BJ (cell line): ENCODE results near the gene KMT2A. TPM values are rescaled to one million over a fixed set of nuclear protein-coding genes. Genes with fewer than 3 reads are reported as not detected.
A peak's percentile ranks its signal among the peaks of the same experiment; 100 is the strongest.

Experiments used
- CTCF ChIA-PET: fragments of 350-600 bp; formaldehyde crosslinking; extraction: SDS; loops from one replicate; lab custom pipeline; 2021; ENCODE audit warnings: antibody characterized with exemption, inconsistent platforms; lab: Yijun Ruan, JAX
- POLR2A ChIA-PET: fragments of 300-600 bp; sonication (Branson Sonifier 250); formaldehyde crosslinking; extraction: SDS; loops from one replicate; lab custom pipeline; 2021; ENCODE audit warnings: antibody characterized with exemption; lab: Charles Lee
- DNase-seq: peaks from one replicate; pipeline ENCODE4 v3.0.0-alpha.2; 2011; ENCODE audit warnings: low read depth
- H3K27me3 ChIP-seq: 2 replicates; pipeline ENCODE4 v1.6.0; 2011; ENCODE audit warnings: low read length; ENCODE audit not compliant: control insufficient read depth, insufficient read depth
- H3K36me3 ChIP-seq: 2 replicates; pipeline ENCODE4 v1.5.1; 2011; ENCODE audit warnings: low read length; ENCODE audit not compliant: control insufficient read depth, insufficient read depth
- H3K4me3 ChIP-seq: 2 replicates; pipeline ENCODE4 v1.5.1; 2011; ENCODE audit warnings: low read depth, mild to moderate bottlenecking, control low read depth, low read length
- polyA plus RNA-seq: library from polyadenylated mRNA; depleted of rRNA; stranded (reverse); fragments of >200 nt; gene quantifications from 2 replicates; pipeline ENCODE4 v1.2.3, GENCODE V29; 2011
- TF ChIP-seq, protein P1 (sequence below): IDR thresholded peaks from 2 replicates; pipeline ENCODE4 v1.5.1; 2011; ENCODE audit warnings: low read depth, mild to moderate bottlenecking, control low read depth, inconsistent platforms, low read length, moderate library complexity; ENCODE audit not compliant: insufficient read depth

Gene KMT2A
- polyA plus RNA-seq, 1 experiment, result 21.9 TPM

DNA sequence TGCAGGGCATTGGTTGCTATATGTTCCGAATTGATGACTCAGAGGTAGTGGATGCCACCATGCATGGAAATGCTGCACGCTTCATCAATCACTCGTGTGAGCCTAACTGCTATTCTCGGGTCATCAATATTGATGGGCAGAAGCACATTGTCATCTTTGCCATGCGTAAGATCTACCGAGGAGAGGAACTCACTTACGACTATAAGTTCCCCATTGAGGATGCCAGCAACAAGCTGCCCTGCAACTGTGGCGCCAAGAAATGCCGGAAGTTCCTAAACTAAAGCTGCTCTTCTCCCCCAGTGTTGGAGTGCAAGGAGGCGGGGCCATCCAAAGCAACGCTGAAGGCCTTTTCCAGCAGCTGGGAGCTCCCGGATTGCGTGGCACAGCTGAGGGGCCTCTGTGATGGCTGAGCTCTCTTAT lies 85.6 kb downstream of the KMT2A start:
- POLR2A ChIA-PET, result no interaction called here
- Histone ChIP-seq H3K36me3 (peaks cover 22% of the 10 kb centered on the region), H3K27me3 (no peaks in the 10 kb centered on the region), H3K4me3 (no peak overlapping the region)
- CTCF ChIA-PET, result interaction anchor here (0.6 to 1.0 kb wide), 2 partner anchors 12 to 48 kb away, joined by 3 read pairs; no protein-coding TSS in a partner anchor
- no peak for DNase-seq
- TF ChIP-seq, protein P1, sequence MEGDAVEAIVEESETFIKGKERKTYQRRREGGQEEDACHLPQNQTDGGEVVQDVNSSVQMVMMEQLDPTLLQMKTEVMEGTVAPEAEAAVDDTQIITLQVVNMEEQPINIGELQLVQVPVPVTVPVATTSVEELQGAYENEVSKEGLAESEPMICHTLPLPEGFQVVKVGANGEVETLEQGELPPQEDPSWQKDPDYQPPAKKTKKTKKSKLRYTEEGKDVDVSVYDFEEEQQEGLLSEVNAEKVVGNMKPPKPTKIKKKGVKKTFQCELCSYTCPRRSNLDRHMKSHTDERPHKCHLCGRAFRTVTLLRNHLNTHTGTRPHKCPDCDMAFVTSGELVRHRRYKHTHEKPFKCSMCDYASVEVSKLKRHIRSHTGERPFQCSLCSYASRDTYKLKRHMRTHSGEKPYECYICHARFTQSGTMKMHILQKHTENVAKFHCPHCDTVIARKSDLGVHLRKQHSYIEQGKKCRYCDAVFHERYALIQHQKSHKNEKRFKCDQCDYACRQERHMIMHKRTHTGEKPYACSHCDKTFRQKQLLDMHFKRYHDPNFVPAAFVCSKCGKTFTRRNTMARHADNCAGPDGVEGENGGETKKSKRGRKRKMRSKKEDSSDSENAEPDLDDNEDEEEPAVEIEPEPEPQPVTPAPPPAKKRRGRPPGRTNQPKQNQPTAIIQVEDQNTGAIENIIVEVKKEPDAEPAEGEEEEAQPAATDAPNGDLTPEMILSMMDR, result no peak

DNA sequence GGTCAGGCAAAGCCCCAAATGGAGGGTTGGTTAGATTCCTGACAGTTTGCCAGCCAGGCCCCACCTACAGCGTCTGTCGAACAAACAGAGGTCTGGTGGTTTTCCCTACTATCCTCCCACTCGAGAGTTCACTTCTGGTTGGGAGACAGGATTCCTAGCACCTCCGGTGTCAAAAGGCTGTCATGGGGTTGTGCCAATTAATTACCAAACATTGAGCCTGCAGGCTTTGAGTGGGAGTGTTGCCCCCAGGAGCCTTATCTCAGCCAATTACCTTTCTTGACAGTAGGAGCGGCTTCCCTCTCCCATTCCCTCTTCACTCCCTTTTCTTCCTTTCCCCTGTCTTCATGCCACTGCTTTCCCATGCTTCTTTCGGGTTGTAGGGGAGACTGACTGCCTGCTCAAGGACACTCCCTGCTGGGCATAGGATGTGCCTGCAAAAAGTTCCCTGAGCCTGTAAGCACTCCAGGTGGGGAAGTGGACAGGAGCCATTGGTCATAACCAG lies 86.3 kb downstream of the KMT2A start:
- Histone ChIP-seq H3K27me3 (no peaks in the 10 kb centered on the region), H3K4me3 (no peak overlapping the region), H3K36me3 (peaks cover 22% of the 10 kb centered on the region)
- CTCF ChIA-PET, result interaction anchor here (0.6 to 1.0 kb wide), 4 partner anchors 47 to 137 kb away, joined by 3 to 4 read pairs (median 3); no protein-coding TSS in a partner anchor
- POLR2A ChIA-PET, result no interaction called here
- no peak for DNase-seq
- TF ChIP-seq, protein P1, result peak; percentile 60

DNA sequence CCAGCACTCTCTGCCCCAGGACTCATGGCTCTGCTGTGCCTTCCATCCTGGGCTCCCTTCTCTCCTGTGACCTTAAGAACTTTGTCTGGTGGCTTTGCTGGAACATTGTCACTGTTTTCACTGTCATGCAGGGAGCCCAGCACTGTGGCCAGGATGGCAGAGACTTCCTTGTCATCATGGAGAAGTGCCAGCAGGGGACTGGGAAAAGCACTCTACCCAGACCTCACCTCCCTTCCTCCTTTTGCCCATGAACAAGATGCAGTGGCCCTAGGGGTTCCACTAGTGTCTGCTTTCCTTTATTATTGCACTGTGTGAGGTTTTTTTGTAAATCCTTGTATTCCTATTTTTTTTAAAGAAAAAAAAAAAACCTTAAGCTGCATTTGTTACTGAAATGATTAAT lies 88.1 kb downstream of the KMT2A start:
- H3K36me3 ChIP-seq, result peaks cover 22% of the 10 kb centered on the region
- DNase-seq, result no peak
- ChIA-PET CTCF (interaction anchor here (0.8 kb wide), 1 partner anchor 19 kb away, joined by 3 read pairs; no protein-coding TSS in a partner anchor), POLR2A (no interaction called here)
- H3K27me3 ChIP-seq, result no peaks in the 10 kb centered on the region
- no peak overlapping the region for H3K4me3 ChIP-seq
- TF ChIP-seq, protein P1, result no peak

DNA sequence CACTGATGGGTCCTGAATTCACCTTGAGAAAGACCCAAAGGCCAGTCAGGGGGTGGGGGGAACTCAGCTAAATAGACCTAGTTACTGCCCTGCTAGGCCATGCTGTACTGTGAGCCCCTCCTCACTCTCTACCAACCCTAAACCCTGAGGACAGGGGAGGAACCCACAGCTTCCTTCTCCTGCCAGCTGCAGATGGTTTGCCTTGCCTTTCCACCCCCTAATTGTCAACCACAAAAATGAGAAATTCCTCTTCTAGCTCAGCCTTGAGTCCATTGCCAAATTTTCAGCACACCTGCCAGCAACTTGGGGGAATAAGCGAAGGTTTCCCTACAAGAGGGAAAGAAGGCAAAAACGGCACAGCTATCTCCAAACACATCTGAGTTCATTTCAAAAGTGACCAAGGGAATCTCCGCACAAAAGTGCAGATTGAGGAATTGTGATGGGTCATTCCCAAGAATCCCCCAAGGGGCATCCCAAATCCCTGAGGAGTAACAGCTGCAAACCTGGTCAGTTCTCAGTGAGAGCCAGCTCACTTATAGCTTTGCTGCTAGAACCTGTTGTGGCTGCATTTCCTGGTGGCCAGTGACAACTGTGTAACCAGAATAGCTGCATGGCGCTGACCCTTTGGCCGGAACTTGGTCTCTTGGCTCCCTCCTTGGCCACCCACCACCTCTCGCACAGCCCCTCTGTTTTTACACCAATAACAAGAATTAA lies 88.6 kb downstream of the KMT2A start:
- POLR2A ChIA-PET, result interaction anchor here (0.6 kb wide), 1 partner anchor 96 kb away, joined by 4 read pairs; no protein-coding TSS in a partner anchor
- TF ChIP-seq, protein P1, result no peak
- CTCF ChIA-PET, result no interaction called here
- no peak overlapping the region for H3K4me3 ChIP-seq
- H3K36me3 ChIP-seq, result peaks cover 16% of the 10 kb centered on the region
- no peaks in the 10 kb centered on the region for H3K27me3 ChIP-seq
- no peak for DNase-seq

DNA sequence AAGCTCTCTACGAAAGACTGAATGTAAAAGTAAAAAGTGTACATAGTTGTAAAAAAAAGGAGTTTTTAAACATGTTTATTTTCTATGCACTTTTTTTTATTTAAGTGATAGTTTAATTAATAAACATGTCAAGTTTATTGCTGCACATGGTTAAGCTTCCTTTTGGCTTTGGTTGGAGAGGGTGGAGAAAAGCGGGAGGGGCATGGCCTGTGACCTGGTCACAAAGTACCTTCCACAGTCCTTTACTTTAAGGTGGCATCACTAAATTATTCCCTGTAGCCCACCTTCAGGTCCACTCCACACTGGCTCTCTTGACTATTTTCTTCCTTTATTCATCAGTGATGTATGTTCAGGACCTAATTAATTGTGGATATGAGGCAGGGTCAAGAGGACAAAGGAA lies 90.4 kb downstream of the KMT2A start:
- CTCF ChIA-PET, result interaction anchor here (0.9 to 1.4 kb wide), 2 partner anchors 11 to 38 kb away, joined by 3 to 6 read pairs; no protein-coding TSS in a partner anchor
- Histone ChIP-seq H3K36me3 (peaks cover 15% of the 10 kb centered on the region), H3K27me3 (no peaks in the 10 kb centered on the region), H3K4me3 (no peak overlapping the region)
- no peak for DNase-seq
- TF ChIP-seq, protein P1, result no peak
- POLR2A ChIA-PET, result no interaction called here
